H1 (cell line): ENCODE data around the gene CHCHD3.

Source experiments
- CBX8 ChIP-seq: fragments of 300-800, 300-1000 bp; sonication (generic); IDR thresholded peaks from 2 replicates; pipeline ENCODE4 v1.7.1; 2016; ENCODE audit warnings: low read depth, low read length, borderline replicate concordance
- CEBPB ChIP-seq: IDR thresholded peaks from 2 replicates; pipeline ENCODE4 v1.6.1; 2012; ENCODE audit warnings: low read depth, low read length
- NANOG ChIP-seq: IDR thresholded peaks from 2 replicates; pipeline ENCODE4 v1.6.1; 2011; ENCODE audit warnings: low read length, low read depth, mild to moderate bottlenecking, inconsistent platforms; ENCODE audit not compliant: insufficient read depth, poor library complexity, severe bottlenecking
- PHF8 ChIP-seq: fragments of 200-600 bp; sonication (generic); conservative IDR thresholded peaks from 2 replicates; pipeline ENCODE4 v1.7.1; 2012; ENCODE audit warnings: low read depth, mild to moderate bottlenecking, inconsistent platforms, low read length, moderate library complexity
- POLR2A ChIP-seq, 2 experiments: IDR thresholded peaks; 1 replicate in 1 of 2; 2 replicates in 1 of 2; pipeline ENCODE4 v1.6.1; 2011; ENCODE audit warnings: low read depth in 2 of 2, low read length in 2 of 2, mild to moderate bottlenecking in 2 of 2; ENCODE audit errors: control extremely low read depth in 1 of 2
- POLR2AphosphoS5 ChIP-seq: IDR thresholded peaks from 2 replicates; pipeline ENCODE4 v1.6.1; 2011; ENCODE audit warnings: low read depth, low read length
- SP1 ChIP-seq: IDR thresholded peaks from 2 replicates; pipeline ENCODE4 v1.6.1; 2011; ENCODE audit warnings: low read depth, low read length
- SP4 ChIP-seq: IDR thresholded peaks from 2 replicates; pipeline ENCODE4 v1.6.1; 2012; ENCODE audit warnings: low read length, inconsistent platforms
- TF ChIP-seq, protein P1 (sequence below), 3 experiments: IDR thresholded peaks; 1 replicate in 2 of 3; 2 replicates in 1 of 3; pipeline versions ENCODE4 v1.5.1 to v1.6.1; 2011; ENCODE audit warnings: low read length in 3 of 3, mild to moderate bottlenecking in 3 of 3, inconsistent platforms in 2 of 3, low read depth in 1 of 3, moderate library complexity in 1 of 3; ENCODE audit not compliant: insufficient read depth in 1 of 3; ENCODE audit errors: control extremely low read depth in 1 of 3

DNA sequence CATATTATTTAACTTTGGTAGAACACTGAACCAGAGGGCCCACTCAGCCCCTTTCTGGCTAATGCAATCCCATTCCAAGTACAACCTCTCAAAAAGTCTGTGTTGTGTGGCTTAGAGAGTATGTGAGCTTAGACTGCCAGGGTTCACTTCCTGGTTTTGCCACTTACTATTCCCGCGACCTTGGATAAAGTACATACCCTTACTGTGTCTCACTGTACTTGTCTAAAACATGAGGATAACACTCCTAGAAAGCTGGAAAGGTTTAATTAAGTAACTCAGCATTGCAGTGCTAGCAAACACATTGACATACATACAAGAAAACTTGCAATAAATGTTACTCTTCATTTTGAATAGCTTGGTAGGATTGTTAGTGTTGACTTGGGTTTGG, 215.8 kb downstream of the CHCHD3 start:
- TF ChIP-seq POLR2AphosphoS5 (no peak), SP1 (no peak), POLR2A (IDR thresholded peaks at IDR 0.05; ENCODE audit: control extremely low read depth in 1 of 2, low read depth in 2 of 2, low read length in 2 of 2) (no peak), CEBPB (no peak), PHF8 (no peak), CBX8 (no peak), SP4 (no peak), NANOG (no peak)
- TF ChIP-seq, protein P1, sequence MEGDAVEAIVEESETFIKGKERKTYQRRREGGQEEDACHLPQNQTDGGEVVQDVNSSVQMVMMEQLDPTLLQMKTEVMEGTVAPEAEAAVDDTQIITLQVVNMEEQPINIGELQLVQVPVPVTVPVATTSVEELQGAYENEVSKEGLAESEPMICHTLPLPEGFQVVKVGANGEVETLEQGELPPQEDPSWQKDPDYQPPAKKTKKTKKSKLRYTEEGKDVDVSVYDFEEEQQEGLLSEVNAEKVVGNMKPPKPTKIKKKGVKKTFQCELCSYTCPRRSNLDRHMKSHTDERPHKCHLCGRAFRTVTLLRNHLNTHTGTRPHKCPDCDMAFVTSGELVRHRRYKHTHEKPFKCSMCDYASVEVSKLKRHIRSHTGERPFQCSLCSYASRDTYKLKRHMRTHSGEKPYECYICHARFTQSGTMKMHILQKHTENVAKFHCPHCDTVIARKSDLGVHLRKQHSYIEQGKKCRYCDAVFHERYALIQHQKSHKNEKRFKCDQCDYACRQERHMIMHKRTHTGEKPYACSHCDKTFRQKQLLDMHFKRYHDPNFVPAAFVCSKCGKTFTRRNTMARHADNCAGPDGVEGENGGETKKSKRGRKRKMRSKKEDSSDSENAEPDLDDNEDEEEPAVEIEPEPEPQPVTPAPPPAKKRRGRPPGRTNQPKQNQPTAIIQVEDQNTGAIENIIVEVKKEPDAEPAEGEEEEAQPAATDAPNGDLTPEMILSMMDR (IDR thresholded peaks at IDR 0.05; ENCODE audit: control extremely low read depth in 1 of 3, insufficient read depth in 1 of 3, low read depth in 1 of 3, low read length in 3 of 3) = no peak
